Effector CD4-positive, alpha-beta T cell (primary cell): ENCODE data around the gene STX7.

Source experiments
- DNase-seq: peaks from one replicate; pipeline ENCODE4 v3.0.0-alpha.2; 2020

Gene STX7

DNA sequence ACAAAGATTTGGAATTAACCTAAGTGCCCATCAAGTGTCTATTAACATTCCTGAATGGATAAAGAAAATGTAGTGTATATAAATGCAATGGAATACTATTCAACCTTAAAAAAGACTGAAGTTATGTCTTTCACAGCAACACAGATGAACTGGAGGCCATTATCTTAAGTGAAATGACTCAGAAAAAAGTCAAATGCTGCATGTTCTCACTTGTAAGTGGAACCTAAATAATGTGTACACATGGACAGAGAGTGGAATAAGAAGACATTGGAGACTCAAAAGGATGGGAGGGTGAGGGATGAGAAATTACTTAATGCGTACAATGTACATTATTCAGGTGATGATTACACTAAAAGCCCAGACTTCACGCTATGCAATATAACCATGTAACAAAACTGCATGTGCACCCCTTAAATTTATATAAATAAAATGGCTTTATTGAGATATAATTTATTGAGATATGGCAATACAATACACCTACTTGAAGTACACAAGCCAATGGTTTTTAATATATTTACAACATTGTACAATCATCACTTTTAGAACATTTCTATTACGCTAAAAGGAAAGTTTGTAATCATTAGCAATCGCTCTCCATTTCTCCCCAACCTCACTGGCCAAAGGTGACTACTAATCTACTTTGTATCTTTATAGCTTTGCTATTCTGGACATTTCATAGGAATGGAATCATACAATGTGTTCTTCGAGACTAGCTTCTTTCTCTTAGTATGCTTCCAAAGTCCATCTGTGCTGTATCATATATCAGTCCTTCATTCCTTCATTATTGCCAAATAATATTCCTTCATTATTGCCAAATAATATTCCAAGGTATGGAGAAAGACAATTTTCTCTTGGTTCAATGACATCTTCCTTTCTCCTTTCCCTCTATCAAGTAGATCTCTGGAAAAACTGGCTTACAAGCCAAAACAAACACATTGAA lies 5.8 kb downstream of the STX7 start:
- DNase-seq = no peak

DNA sequence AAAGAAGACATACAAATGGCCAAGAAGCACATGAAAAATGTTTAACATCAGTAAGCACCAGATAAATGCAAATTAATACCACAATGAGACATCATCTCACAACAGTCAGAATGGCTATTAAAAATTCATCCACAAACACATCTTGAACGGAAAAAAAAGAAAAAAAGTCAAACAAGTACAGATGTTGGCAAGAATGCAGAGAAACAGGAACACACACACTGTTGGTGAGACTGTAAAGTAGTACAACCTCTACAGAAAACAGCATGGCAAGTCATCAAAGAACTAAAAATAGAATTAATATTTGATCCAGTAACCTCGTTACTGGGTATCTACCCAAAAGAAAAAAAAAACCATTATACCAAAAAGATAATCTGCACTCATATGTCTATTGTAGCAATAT lies 6.5 kb downstream of the STX7 start:
- DNase-seq = no peak

DNA sequence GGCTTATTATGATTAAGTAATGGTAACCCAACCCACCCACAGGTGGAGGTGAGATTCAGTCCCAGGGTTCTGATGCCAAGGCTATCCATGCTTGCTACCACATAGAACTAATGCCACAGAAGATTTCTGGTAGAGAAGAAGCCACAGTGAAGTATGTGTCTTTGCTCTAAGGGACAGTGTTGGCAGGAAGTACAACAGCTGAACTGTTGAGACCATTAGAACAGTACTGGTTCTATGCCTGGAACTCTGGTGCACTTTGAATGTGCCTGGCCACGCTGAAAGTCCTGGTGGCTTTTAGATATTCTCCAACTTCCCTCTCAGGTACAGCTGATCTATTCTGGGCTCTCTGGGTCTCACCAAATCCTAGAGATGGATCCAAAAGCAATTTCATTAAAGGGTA lies 7.8 kb downstream of the STX7 start:
- no peak for DNase-seq

DNA sequence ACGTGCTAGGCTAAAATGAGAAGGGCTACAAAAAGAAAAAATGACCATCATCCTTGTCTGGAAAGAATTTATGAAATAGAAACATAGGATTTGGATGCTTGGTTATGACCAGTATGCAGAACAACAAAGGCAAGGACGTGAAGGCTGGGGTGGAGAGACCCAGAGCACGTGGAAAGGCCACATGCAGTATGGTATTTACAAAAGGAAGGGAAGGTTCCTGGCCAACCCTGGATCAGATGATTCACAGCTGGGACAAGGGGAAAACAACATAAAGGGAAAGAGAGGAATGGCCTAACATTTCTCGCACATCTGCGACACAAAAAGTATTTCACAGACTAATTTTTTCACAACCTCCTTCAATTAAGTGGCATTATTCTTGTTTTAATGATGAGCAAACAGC lies 8.2 kb downstream of the STX7 start:
- no peak for DNase-seq

DNA sequence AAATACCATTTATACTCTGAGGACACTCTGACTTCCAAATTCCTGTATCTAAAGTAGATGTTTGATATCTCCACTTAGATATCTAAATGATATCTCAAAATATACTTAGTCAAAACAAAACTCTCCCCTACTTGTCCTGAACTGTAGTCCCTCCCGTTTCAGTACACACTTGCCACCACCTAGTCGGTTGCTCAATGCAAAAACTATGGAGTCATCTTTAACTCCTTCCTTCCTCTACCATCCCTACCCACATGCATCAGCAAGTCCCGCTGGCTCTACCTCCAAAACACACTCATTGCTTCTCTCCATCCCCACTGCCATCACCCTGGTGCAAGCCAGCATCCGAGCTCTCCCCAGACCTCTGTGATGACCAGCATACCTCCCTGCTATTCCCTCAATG lies 13.2 kb downstream of the STX7 start:
- DNase-seq = no peak

DNA sequence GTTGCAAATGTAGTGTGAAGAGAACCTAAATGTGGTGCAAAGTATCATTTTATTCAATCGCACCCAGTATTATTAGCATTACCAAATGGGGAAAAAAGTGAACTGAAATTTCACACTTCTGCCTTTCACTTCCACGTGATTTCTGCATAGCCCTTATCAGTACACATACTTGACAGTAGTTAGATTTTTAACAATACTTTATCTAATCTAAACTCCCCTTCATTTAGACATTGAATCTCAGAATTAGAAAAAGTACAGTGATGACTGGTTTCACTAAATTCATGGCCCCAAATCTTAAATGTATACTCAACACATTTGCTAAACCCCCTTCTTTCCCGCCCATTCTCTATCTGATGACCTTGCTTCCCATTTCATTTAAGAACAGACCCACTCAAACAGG lies 14.3 kb downstream of the STX7 start:
- no peak for DNase-seq

DNA sequence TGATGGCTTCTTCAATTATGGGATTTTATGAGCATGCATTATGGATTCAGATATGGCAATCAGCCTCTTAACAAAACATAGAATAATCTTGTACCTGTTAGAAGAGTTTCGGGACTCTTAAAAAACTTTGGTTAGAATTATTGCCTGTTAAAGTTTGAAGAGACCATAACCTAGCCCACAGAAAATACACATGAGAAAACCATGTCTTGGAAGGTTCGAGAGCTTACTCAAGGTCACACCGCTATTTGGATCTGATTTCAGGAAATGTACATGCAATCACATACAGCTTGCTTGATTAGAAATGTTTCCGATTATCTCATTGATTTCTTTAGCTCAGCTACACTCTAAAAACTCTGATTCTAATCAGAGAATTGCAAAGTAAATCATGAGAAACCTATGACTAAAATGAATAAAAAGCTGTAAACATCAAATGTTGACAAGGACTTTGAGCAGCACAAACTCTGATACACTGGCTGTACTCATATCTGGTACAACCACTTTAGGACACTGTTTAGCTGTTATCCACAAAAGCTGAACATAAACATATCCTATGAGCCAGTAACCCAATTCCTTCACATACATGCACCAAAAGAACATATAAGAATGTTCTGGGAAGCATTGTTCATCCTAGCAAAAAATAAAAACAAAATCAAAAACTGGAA lies 16.3 kb downstream of the STX7 start:
- no peak for DNase-seq

DNA sequence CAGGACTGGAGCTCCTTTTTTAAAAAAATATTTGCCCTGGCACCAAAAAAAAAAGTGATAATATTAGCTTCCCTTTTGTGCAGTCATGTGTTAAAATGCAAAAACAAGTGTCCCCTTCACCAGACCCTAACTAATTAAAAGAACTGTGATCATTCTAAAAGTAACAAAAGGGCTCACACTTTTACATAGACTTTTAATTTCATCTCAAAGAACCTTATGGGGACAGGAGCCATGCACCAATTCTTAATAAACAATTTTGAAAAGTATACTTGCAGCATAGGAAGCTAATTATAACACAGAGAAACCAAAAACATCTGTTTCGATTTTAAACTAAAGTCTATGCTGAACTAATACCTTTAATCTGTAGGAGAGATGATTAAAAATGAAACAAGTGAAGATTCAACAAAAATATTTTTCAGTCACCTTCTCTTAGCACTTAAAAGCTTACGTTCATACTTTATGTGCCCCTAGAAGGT lies 17.3 kb downstream of the STX7 start:
- DNase-seq = no peak

DNA sequence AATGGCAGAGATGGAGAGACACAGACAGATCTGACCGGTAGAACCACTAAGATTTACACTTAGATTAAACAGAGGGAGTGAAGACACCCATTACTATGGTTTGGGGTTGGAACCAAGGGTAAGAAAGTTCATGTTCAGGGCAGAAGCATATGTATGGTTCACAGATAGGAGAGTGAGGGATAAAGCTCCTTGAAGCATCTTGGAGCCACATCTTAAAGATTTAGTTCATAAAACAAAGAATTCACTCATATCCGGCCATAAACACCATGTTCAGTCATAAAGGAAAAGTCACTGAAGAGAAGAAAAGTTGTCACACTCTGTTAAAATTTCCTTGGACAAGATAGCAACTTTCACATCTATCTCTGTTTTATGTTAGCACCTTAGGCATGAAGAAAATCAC lies 18.0 kb downstream of the STX7 start:
- no peak for DNase-seq

DNA sequence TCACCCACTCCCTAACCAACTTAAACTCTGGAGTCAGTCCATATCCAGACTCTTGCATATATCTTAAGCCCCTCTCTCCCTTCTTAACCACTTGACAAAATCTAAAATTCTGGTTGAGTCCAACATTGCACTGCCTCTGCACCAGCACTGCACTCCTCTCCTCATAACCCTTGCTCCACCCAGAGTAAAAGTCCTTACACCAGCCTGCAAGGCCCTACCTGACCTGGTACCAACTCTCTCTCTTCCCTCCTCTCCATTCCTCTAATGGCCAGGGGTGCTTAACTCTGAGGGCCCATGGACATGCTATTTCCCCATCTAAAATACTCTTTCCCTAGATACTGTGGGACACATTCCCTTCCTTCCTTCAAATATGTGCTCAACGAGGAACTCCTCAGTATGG lies 21.0 kb downstream of the STX7 start:
- no peak for DNase-seq

DNA sequence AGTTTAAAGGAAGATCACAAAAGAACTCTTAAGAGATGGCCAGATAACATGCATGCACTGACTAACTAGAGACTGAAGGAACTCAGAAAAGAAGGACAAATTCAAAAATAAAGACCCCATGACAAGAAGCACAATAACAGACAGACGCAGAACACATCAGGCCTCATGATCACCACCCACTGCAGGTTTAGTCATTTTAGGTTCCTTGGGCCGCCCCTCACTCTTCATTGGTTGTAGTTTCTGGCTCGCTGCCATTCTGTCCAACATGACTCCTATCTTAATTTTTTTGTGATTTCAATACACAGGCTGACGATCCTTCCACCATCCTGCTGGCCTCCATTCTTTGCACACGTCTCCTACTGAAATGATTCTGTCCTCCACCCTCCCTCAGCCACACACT lies 21.6 kb downstream of the STX7 start:
- DNase-seq = no peak

DNA sequence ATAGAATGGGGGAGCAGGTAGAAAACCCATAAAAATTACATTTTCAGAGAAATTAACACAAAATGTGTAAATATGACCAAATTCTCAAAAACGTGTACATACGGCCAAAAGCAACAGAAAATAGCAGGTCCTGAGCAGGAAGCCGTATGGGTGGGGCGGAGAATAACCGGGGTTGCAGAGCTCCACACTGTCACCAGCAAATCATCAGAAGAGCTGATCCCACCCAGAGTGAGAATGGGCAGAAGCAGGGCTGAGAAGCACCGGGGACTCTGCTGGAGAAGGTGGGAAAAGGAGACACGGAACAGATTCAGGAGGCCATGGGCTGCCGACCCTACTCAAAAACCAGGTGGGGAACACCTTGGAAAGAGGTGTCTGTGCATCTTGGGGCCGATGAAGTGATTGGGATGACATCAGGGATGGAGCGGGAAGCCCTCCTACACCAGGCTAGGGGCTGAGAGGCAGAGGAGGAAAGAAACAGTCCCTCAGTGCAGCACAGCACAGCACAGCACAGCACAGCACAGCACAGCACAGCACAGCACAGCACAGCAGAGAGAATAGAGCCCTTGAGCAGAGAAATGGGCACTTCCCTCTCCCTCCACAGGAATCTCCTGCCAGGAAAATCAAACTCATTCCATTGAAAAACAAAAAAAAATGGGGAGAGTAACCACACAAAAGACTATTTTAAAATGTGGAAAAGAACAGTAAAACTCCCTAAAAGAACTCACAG lies 22.3 kb downstream of the STX7 start:
- DNase-seq = no peak

DNA sequence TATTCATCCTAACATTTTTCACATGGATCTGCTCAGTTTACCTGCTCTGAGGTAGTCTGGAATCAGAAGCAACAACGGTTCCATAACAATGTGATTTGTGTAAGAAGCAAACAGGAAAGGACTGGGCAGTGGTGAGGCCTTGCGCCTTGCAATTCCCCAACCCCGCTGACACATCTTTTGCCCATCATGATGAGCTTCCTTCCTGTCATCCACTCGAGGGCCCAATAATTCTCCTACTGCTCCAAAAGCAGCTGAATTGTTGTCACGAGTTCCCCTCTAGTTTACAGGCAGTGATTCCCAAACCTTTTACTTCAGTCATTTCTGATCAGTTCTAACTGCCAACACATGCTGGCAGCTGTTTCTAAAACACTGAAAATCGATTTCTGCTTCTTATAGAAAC lies 22.9 kb downstream of the STX7 start:
- DNase-seq = no peak

DNA sequence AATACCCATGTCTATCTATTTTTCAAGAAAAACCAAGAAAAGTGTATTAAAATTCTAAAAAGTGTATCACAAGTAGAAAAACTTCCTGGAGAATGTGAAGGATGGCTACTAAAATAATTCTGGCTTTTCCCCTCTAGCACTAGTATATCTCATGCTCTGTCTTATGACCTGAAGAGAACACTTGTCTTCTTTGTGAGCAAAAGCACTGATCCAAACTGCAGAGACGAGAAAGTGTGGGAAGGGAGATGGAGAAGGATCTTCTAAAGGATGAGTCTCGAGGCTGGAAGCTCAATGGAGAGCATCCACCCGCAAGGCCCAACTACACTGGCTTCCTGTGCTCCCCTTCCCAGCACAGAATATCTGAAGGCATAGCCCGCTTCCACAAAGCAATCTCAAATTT lies 23.5 kb downstream of the STX7 start:
- DNase-seq = no peak

DNA sequence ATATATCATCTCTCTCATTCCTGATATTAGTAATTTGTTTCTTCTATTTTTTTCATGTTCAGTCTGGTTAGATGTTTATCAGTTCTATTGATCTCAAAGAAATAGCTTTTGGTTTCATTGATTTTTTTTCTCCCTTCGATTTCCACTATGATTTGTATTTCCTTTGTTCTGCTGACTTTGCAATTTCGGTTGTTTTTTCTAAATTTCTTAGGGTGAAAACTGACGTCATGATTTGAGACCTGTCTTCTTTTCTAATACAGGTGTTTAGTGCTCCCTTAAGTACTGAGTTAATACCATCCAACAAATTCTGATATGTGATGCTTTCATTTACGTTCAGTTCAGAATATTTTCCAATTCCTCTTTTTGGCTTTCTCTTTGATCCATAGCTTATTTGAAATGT lies 25.2 kb downstream of the STX7 start:
- no peak for DNase-seq

DNA sequence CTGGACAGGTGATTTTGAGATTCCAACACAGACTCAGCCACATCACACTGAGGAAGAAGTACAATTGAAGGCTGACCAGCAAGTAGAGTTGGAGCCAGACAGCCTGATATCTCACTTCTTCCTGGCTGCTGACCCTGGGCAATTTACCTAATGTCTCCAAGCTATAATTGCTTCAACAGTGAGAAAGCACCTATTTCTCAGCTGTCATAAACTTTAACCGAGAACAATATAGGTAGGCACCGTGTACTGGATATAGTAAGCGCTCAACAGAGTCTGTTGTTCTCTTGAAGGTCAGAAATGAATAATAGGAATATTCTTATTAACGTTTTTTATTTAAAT lies 28.3 kb downstream of the STX7 start:
- no peak for DNase-seq

DNA sequence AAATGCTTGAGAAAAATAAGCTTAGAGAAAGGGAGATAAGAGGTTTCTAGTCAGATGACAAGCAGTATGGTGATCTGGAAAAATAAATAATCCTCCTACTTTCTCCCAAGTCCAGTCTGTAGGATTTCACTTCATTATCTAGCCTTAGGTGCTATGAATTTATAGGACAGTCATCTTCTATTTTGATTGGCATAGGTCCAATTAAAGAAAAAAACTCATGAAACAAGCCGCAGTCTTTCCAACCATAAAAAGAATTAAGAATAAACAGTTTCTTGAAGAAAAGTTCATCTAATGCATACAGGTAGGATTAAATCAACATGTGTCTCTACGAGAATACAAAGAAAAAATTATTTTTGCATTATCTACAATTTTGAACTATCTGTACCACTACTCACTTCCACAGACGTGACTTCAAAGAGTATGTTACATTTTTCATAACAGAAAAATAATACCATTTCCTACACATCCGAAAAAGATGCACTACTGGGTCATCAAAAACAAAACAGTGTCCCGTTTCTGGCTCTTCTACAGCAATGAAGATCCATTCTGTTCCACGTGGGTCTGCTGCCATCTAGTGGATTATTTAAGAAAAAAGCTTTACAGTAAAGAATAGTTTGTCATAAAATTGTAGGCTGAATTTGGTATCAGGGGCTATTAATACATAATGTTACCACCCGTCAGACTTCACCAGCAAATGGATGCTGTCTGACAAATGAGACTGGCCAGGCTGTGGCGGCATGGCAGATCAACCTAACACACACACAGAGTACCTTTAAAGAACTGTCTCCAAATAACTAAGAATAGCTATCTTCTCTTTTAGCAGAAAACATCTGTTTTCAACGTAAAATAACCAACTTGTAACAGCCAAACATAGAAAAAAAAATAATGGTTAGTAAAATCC lies 28.9 kb downstream of the STX7 start:
- peak; percentile 43 for DNase-seq

DNA sequence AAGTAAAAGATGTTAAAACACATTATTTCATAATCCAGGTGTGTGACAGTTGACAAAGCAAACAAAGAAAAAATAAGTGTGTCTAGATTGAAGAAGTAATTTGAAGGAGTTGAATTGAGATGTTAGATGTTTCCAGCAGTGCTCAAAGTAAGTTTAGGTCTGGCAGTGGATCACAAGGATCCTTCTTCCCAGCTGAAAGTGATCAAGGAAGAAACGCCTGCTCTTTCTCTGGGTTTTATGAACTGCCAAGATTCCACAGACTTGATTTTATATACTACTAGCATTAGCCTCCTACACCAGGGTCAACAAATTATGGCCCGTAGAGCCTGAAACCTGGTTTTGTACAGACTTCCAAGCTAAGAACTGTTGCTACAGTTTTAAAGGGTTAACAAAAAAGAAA lies 30.3 kb downstream of the STX7 start:
- DNase-seq = no peak

DNA sequence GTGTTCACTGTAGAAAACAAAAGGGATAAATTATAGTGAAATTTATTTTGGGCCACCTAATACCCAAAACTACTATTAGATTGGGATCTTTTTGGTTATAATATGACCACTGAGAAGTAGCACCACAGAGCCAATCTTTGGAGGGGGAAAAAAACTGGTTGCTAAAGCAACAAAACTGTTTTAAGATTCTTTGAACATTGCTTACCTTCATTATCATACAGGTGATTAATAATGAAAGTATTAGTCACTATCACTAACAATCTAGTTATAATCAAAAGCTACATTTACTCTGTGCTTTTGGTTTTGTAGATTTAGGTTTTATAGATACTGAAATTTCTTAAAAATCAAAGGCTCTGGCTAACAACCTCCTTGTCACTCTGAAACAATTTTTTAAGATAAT lies 31.7 kb downstream of the STX7 start:
- DNase-seq = no peak

DNA sequence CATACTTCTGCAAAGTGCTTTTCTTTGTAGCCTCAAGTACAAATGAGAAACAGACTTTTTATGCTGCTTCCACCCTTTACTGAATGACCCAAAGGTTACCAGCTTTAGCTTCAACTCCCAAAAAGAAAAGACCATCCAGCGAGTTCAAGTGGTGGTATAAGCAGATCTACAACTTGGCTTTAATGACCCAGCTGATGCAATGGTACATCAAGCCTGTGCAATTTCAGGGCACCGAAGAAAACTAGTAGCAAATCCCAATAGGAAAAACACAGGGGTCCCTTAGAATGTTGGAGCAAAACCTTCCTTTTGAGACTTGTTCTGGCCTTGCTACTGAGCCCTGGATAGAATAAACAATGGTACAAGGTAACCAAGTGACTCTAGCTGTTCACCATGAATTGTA lies 33.8 kb downstream of the STX7 start:
- no peak for DNase-seq

DNA sequence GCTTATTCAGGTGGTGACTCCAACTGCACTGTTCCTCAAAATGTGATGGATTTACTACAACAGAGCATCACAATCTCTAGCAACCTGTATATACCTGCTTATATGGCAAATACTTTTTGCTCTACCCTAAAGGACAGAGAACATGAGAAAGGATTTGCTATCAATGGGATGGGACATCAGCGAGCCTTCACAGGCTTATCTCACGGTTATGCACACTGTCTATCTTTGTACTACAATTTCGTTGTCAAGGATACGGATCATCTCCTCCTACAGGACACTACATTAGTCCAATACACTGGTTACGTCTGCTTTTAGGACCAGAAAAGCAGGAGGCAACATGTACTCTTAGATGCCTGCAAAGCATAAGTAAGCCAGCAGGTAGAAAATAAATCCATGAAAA lies 34.2 kb downstream of the STX7 start:
- no peak for DNase-seq

DNA sequence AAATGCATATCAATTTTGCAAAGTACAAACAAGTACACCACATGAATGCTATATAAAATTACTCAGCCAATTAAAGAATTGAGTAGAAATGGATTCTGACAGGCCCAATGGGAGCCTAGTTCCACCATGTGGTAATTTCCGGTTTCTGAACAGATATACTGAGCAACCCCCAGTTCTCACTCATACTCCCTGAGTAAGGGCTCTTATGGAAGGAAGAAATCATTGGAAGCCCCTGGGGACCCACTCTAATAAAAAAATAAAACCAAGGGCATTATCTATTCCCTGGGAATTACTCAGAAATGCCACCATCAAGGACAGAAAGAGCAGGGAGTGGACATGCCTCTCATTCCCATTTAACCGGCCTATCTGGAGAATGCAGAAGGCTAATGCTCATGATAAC lies 34.6 kb downstream of the STX7 start:
- no peak for DNase-seq

DNA sequence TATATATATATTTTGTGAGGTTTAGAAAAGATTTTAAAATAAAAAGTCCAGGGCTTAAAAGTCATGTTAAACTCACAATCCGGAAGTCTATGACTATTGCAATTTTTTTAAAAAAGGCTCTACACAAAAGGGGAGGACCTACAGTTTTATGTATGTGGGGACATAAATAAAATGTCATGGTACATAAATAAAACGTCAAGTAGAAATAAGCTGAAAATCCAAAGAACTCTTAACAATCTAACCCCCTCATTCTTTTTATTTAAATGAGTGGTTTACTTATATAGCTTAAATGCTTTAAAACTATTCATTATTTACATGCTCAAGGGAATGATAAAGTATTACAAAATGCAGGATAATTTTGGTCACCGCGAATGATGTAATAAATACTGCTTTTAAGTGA lies 36.2 kb downstream of the STX7 start:
- no peak for DNase-seq
